Spleen (tissue), 7 donors: ENCODE data around the gene ACP4.
A peak's percentile ranks its signal among the peaks of the same experiment; 100 is the strongest.

ENCODE experiments used
- CTCF ChIP-seq, 11 experiments: fragments of 200-600 bp in 7 of 11; fragments of 450-650 bp in 4 of 11; sonication (generic) in 4 of 11; IDR thresholded peaks in 8 of 11; conservative IDR thresholded peaks in 3 of 11; 1 replicate in 7 of 11; 2 replicates in 4 of 11; pipeline versions ENCODE4 v1.4.0 to v1.8.0; 2016 to 2021; ENCODE audit warnings: antibody characterized with exemption in 11 of 11, inconsistent platforms in 4 of 11, mild to moderate bottlenecking in 1 of 11
- POLR2AphosphoS5 ChIP-seq, 3 donors: sonication (generic); formaldehyde crosslinking; IDR thresholded peaks; one replicate each; pipeline ENCODE4 v1.5.1; 2017; ENCODE audit warnings: antibody characterized with exemption in 3 of 3
- donor health status: DM: no; HTN: no; CAD: no; lungs with moderate emphysema.
- donor health status: DM: no; HTN: no; CAD: no.
- donor health status: DM: no; HTN: no; CAD: no.

GRCh38 chr19:50818859-50819472 is 28.8 kb downstream of the ACP4 start:
- TF ChIP-seq CTCF (IDR thresholded peaks at IDR 0.05 in 8 of 11, conservative IDR thresholded peaks at IDR 0.05 in 3 of 11): no peak
- TF ChIP-seq POLR2AphosphoS5 (IDR thresholded peaks at IDR 0.05): peak in 1 of 3 donors; percentile 25
